Smooth muscle cell (in vitro differentiated cells): Measurements from ENCODE around the gene KLK8. TPM values are rescaled to one million over a fixed set of nuclear protein-coding genes. Genes with fewer than 3 reads are reported as not detected.

ENCODE experiments used
- DNase-seq: peaks from one replicate; lab custom pipeline; 2025; ENCODE audit not compliant: unreplicated experiment; lab: John Stamatoyannopoulos, UW
- H2AFZ ChIP-seq: fragments of 200-600 bp; sonication (generic); 2 replicates; pipeline ENCODE4 v1.6.0; 2016; ENCODE audit warnings: antibody characterized with exemption, low read depth, mild to moderate bottlenecking
- H3F3A ChIP-seq: fragments of 200-600 bp; sonication (generic); 2 replicates; pipeline ENCODE4 v1.6.0; 2017; ENCODE audit warnings: antibody characterized with exemption, low read depth
- H3K27ac ChIP-seq: fragments of 200-600 bp; sonication (generic); 2 replicates; pipeline ENCODE4 v1.5.1; 2016; ENCODE audit warnings: low read depth, mild to moderate bottlenecking
- H3K27me3 ChIP-seq: fragments of 200-600 bp; sonication (generic); 2 replicates; pipeline ENCODE4 v1.6.1; 2016; ENCODE audit warnings: low read depth, mild to moderate bottlenecking
- H3K36me3 ChIP-seq: fragments of 200-600 bp; sonication (generic); 2 replicates; pipeline ENCODE4 v1.5.1; 2016; ENCODE audit warnings: low read depth
- H3K4me1 ChIP-seq: fragments of 200-600 bp; sonication (generic); 2 replicates; pipeline ENCODE4 v1.5.1; 2016; ENCODE audit warnings: low read depth
- H3K4me2 ChIP-seq: fragments of 200-600 bp; sonication (generic); 2 replicates; pipeline ENCODE4 v1.6.0; 2016; ENCODE audit warnings: mild to moderate bottlenecking
- H3K4me3 ChIP-seq: fragments of 200-600 bp; sonication (generic); 2 replicates; pipeline ENCODE4 v1.5.1; 2016; ENCODE audit warnings: mild to moderate bottlenecking
- H3K79me2 ChIP-seq: fragments of 200-600 bp; sonication (generic); 2 replicates; pipeline ENCODE4 v1.6.0; 2016; ENCODE audit warnings: low read depth, mild to moderate bottlenecking
- H3K9ac ChIP-seq: fragments of 200-600 bp; sonication (generic); 2 replicates; pipeline ENCODE4 v1.6.0; 2016; ENCODE audit warnings: low read depth
- H3K9me3 ChIP-seq: fragments of 200-600 bp; sonication (generic); replicated peaks from 2 replicates; pipeline ENCODE4 v1.5.1; 2016; ENCODE audit warnings: low read depth
- H4K20me1 ChIP-seq: fragments of 200-600 bp; sonication (generic); 2 replicates; pipeline ENCODE4 v1.6.0; 2016; ENCODE audit warnings: low read depth
- CTCF ChIP-seq: fragments of 200-600 bp; sonication (generic); IDR thresholded peaks from 2 replicates; pipeline ENCODE4 v1.5.1; 2017; ENCODE audit warnings: borderline replicate concordance, mild to moderate bottlenecking, antibody characterized with exemption; ENCODE audit not compliant: insufficient read depth, poor library complexity, severe bottlenecking
- WGBS: methylation state at CpG from one replicate; pipeline ENCODE4 v1.1.7; 2016; ENCODE audit warnings: low lambda C conversion rate; 5-methylcytosine and 5-hydroxymethylcytosine counted together
- polyA plus RNA-seq: library from polyadenylated mRNA; unstranded; fragments of >200 nt; fragmentation: Nextera tagmentation; extraction: Ambion mirVana; gene quantifications from 2 replicates; pipeline ENCODE4 v1.2.1, GENCODE V29; 2016
- total RNA-seq: library from RNA; depleted of rRNA; stranded (reverse); fragments of >200 nt; gene quantifications from 2 replicates; pipeline ENCODE4 v1.2.3, GENCODE V29; 2014

Gene KLK8
- total and polyA plus RNA-seq, 2 experiments from 2014 or later = 11.6 TPM; not detected in 1

- Histone ChIP-seq H3K27ac (no peak overlapping the region), H3K79me2 (no peaks in the 10 kb centered on the region), H3K4me1 (no peaks in the 10 kb centered on the region), H3K9me3 (no peaks in the 10 kb centered on the region), H3K36me3 (no peaks in the 10 kb centered on the region), H2AFZ (no peak overlapping the region), H3K4me2 (no peak overlapping the region), H3K9ac (no peak overlapping the region), H3K4me3 (no peak overlapping the region), H3K27me3 (peaks cover 19% of the 10 kb centered on the region), H4K20me1 (no peaks in the 10 kb centered on the region), H3F3A (no peaks in the 10 kb centered on the region)
- no peak for TF ChIP-seq CTCF
- DNase-seq = no peak
- WGBS = 64% methylated on average over 6 of the region's 8 CpGs
Observed at GRCh38 chr19:50979758-50980157, 21.6 kb downstream of the KLK8 start.

GRCh38 chr19:50978772-50979390 is 22.5 kb downstream of the KLK8 start:
- H3K9ac ChIP-seq = no peak overlapping the region
- H4K20me1 ChIP-seq = no peaks in the 10 kb centered on the region
- no peak overlapping the region for H3K4me3 ChIP-seq
- H3K4me2 ChIP-seq = no peak overlapping the region
- no peak for DNase-seq
- 73% methylated on average over 5 of the region's 5 CpGs for WGBS
- TF ChIP-seq CTCF = no peak
- no peak overlapping the region for H3K27ac ChIP-seq
- peaks cover 11% of the 10 kb centered on the region for H3K27me3 ChIP-seq
- H3K9me3 ChIP-seq = no peaks in the 10 kb centered on the region
- H3K36me3 ChIP-seq = no peaks in the 10 kb centered on the region
- H2AFZ ChIP-seq = no peak overlapping the region
- H3F3A ChIP-seq = no peaks in the 10 kb centered on the region
- no peaks in the 10 kb centered on the region for H3K79me2 ChIP-seq
- H3K4me1 ChIP-seq = no peaks in the 10 kb centered on the region

- no peaks in the 10 kb centered on the region for H3F3A ChIP-seq
- DNase-seq = no peak
- H3K9me3 ChIP-seq = no peaks in the 10 kb centered on the region
- no peaks in the 10 kb centered on the region for H3K79me2 ChIP-seq
- TF ChIP-seq CTCF = no peak
- H3K36me3 ChIP-seq = no peaks in the 10 kb centered on the region
- no peak overlapping the region for H3K9ac ChIP-seq
- H3K4me3 ChIP-seq = no peak overlapping the region
- H3K4me2 ChIP-seq = no peak overlapping the region
- H3K27me3 ChIP-seq = peaks cover 7% of the 10 kb centered on the region
- no peak overlapping the region for H2AFZ ChIP-seq
- no peak overlapping the region for H3K27ac ChIP-seq
- H4K20me1 ChIP-seq = no peaks in the 10 kb centered on the region
- WGBS = 78% methylated on average over 4 of the region's 4 CpGs
- no peaks in the 10 kb centered on the region for H3K4me1 ChIP-seq
Observed at GRCh38 chr19:50977626-50978025, 23.8 kb downstream of the KLK8 start.

GRCh38 chr19:50975766-50976165 is 25.6 kb downstream of the KLK8 start:
- H3K9ac ChIP-seq = no peak overlapping the region
- H3K27me3 ChIP-seq = peaks cover 1% of the 10 kb centered on the region
- no peak for DNase-seq
- H3K4me3 ChIP-seq = no peak overlapping the region
- H4K20me1 ChIP-seq = no peaks in the 10 kb centered on the region
- H3K79me2 ChIP-seq = no peaks in the 10 kb centered on the region
- H3K4me2 ChIP-seq = no peak overlapping the region
- H2AFZ ChIP-seq = no peak overlapping the region
- no peak for TF ChIP-seq CTCF
- 15% methylated on average over 5 of the region's 8 CpGs for WGBS
- no peaks in the 10 kb centered on the region for H3F3A ChIP-seq
- H3K4me1 ChIP-seq = no peaks in the 10 kb centered on the region
- no peak overlapping the region for H3K27ac ChIP-seq
- H3K9me3 ChIP-seq = no peaks in the 10 kb centered on the region
- no peaks in the 10 kb centered on the region for H3K36me3 ChIP-seq
